SU-DHL-6 (cell line): ENCODE data around the gene BAIAP3.

Experiments used
- H2AFZ ChIP-seq: fragments of 200-600 bp; sonication (generic); 2 replicates; pipeline ENCODE4 v1.6.1; 2014; ENCODE audit warnings: low read depth, mild to moderate bottlenecking, moderate library complexity, mixed read lengths, antibody characterized with exemption, low read length; ENCODE audit not compliant: severe bottlenecking
- H3F3A ChIP-seq: fragments of 200-600 bp; shearing (Covaris generic); 2 replicates; pipeline ENCODE4 v1.6.0; 2016; ENCODE audit warnings: antibody characterized with exemption, mild to moderate bottlenecking; ENCODE audit not compliant: insufficient read depth
- H3K27ac ChIP-seq: fragments of 200-600 bp; sonication (generic); 2 replicates; pipeline ENCODE4 v1.5.1; 2016; ENCODE audit warnings: low read depth, mild to moderate bottlenecking, low read length, moderate library complexity, mixed read lengths
- H3K27me3 ChIP-seq: fragments of 200-600 bp; sonication (generic), shearing (Covaris generic); 2 replicates; pipeline ENCODE4 v1.6.0; 2014; ENCODE audit warnings: mild to moderate bottlenecking, low read length
- H3K36me3 ChIP-seq: fragments of 200-600 bp; sonication (generic); 2 replicates; pipeline ENCODE4 v1.6.1; 2014; ENCODE audit warnings: mild to moderate bottlenecking, low read length, mixed read lengths
- H3K4me2 ChIP-seq: fragments of 300-600, 200-600 bp; shearing (Covaris generic), sonication (generic); 2 replicates; pipeline ENCODE4 v1.6.0; 2014; ENCODE audit warnings: low read length, low read depth, mild to moderate bottlenecking; ENCODE audit not compliant: poor library complexity, severe bottlenecking
- H3K4me3 ChIP-seq: fragments of 200-600 bp; sonication (generic); 2 replicates; pipeline ENCODE4 v1.5.1; 2014; ENCODE audit warnings: antibody characterized with exemption, low read length, mild to moderate bottlenecking, mixed read lengths; ENCODE audit not compliant: insufficient read depth, poor library complexity, severe bottlenecking
- H3K79me2 ChIP-seq: fragments of 200-600 bp; sonication (generic); 2 replicates; pipeline ENCODE4 v1.6.1; 2014; ENCODE audit warnings: mild to moderate bottlenecking, low read length, moderate library complexity; ENCODE audit not compliant: insufficient read depth
- H3K9ac ChIP-seq: fragments of 200-600 bp; sonication (generic); 2 replicates; pipeline ENCODE4 v1.7.0; 2014; ENCODE audit warnings: mild to moderate bottlenecking, low read length
- H3K9me2 ChIP-seq: fragments of 200-600 bp; sonication (generic); replicated peaks from 2 replicates; pipeline ENCODE4 v1.6.1; 2014; ENCODE audit warnings: low read length; ENCODE audit not compliant: insufficient read depth
- H3K9me3 ChIP-seq: fragments of 200-600 bp; sonication (generic); 2 replicates; pipeline ENCODE4 v1.6.1; 2014; ENCODE audit warnings: low read length, mixed read lengths; ENCODE audit not compliant: insufficient read depth
- H4K20me1 ChIP-seq: fragments of 200-600 bp; sonication (generic); 2 replicates; pipeline ENCODE4 v1.6.1; 2014; ENCODE audit warnings: low read depth, mild to moderate bottlenecking, antibody characterized with exemption, low read length, moderate library complexity, mixed read lengths
- EZH2phosphoT487 ChIP-seq: fragments of 200-600 bp; sonication (generic), shearing (Covaris generic); conservative IDR thresholded peaks from 2 replicates; pipeline ENCODE4 v1.6.1; 2018; ENCODE audit warnings: mild to moderate bottlenecking, antibody characterized with exemption, low read length, moderate library complexity, mixed read lengths
- TF ChIP-seq, protein P1 (sequence below): fragments of 200-600 bp; sonication (generic); IDR thresholded peaks from one replicate; pipeline ENCODE4 v1.5.1; 2017; ENCODE audit warnings: antibody characterized with exemption, mild to moderate bottlenecking, low read length, moderate library complexity; ENCODE audit not compliant: insufficient read depth, poor library complexity, severe bottlenecking

Gene BAIAP3

DNA sequence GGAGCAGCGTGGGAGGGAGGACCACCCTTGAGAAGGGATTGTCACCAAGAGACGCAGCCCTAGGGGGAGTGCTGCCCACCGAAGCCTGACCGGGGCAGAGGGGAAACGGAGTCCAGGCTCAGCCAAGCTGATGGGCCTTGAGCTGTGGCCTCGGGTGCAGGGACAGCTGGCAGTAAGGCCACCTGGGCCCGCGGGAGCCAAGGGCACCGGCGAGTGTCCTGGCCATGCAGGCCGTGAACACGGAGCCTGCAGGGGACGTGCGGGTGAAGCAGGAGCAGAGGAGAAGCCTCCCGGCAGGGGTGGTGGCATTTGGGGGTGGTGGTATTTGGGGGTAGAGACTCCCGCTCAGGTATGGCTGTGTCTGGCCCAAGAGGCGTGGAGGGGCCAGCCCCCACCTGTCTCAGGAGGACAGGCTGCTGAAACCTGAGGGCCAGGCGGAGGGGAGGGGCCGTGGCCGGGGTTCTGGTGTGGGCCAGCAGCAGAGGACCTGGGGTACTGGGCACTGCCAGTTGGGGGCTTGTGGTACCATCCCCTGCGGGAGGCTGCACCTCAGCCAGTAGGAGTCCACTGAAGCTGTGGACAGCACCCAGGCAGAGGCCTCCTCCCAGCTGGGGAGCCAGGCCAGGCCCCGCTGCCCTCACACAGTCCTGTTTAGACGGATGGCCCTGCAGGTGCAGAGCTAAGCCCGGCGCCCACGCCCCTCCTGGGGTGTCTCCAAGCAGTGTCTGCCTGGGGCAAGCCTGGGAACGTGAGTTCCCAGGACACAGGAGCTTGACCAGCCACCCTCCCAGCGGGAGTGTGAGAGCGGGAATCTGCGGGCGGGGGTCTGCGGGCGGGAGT lies 22.8 kb downstream of the BAIAP3 start:
- no peaks in the 10 kb centered on the region for H4K20me1 ChIP-seq
- TF ChIP-seq, protein P1, sequence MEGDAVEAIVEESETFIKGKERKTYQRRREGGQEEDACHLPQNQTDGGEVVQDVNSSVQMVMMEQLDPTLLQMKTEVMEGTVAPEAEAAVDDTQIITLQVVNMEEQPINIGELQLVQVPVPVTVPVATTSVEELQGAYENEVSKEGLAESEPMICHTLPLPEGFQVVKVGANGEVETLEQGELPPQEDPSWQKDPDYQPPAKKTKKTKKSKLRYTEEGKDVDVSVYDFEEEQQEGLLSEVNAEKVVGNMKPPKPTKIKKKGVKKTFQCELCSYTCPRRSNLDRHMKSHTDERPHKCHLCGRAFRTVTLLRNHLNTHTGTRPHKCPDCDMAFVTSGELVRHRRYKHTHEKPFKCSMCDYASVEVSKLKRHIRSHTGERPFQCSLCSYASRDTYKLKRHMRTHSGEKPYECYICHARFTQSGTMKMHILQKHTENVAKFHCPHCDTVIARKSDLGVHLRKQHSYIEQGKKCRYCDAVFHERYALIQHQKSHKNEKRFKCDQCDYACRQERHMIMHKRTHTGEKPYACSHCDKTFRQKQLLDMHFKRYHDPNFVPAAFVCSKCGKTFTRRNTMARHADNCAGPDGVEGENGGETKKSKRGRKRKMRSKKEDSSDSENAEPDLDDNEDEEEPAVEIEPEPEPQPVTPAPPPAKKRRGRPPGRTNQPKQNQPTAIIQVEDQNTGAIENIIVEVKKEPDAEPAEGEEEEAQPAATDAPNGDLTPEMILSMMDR = no peak
- no peak for TF ChIP-seq EZH2phosphoT487
- no peaks in the 10 kb centered on the region for H3K9me3 ChIP-seq
- H3K79me2 ChIP-seq = peaks cover 37% of the 10 kb centered on the region
- no peak overlapping the region for H3K9ac ChIP-seq
- H3K4me3 ChIP-seq = no peak overlapping the region
- H3K27me3 ChIP-seq = no peaks in the 10 kb centered on the region
- H3K27ac ChIP-seq = no peak overlapping the region
- 0 out of 2 replicates have a peak, but pooled peaks cover 4% of the 10 kb centered on the region for H3F3A ChIP-seq
- H3K36me3 ChIP-seq = no peaks in the 10 kb centered on the region
- no peak overlapping the region for H2AFZ ChIP-seq
- H3K9me2 ChIP-seq = no peaks in the 10 kb centered on the region
- no peak overlapping the region for H3K4me2 ChIP-seq

DNA sequence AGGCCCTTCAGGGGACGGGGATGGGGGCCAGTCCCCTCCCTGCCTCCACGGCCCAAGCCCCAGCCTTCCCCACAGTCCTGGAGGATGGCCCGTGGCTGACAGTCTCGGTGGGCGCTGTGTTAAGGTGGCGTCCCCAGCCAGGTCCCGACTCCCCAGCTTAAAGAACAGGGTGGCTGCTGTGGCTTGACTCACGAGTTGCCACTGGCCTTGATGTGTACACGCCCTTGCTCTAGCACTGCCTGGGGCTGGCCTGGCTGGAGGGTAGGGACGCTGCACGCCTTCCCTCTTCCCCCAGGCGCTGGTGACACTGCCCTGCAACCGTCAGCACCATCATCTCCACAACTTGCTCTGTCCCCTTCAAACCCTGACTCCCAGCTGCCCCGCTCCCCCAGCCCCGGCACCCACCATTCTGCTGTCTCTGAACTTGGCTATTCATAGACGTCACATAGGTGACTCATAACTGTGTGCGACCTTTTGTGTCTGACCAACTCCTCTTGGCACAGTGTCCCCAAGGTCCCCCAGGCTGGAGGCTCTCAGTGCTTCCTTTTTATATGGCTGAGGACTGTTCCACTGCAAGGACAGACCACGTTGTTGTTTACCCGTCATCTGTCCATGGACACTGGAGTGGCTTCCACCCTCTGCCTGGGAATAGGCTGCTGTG lies 24.6 kb downstream of the BAIAP3 start:
- Histone ChIP-seq H2AFZ (no peak overlapping the region), H3K9me3 (no peaks in the 10 kb centered on the region), H3K79me2 (peaks cover 26% of the 10 kb centered on the region), H3K9me2 (no peaks in the 10 kb centered on the region), H3K4me3 (no peak overlapping the region), H3K36me3 (no peaks in the 10 kb centered on the region), H3K4me2 (no peak overlapping the region), H3K27ac (no peak overlapping the region), H3K9ac (no peak overlapping the region), H3K27me3 (no peaks in the 10 kb centered on the region), H4K20me1 (no peaks in the 10 kb centered on the region), H3F3A (0 out of 2 replicates have a peak, but pooled peaks cover 4% of the 10 kb centered on the region)
- TF ChIP-seq EZH2phosphoT487 = no peak
- TF ChIP-seq, protein P1 = no peak

DNA sequence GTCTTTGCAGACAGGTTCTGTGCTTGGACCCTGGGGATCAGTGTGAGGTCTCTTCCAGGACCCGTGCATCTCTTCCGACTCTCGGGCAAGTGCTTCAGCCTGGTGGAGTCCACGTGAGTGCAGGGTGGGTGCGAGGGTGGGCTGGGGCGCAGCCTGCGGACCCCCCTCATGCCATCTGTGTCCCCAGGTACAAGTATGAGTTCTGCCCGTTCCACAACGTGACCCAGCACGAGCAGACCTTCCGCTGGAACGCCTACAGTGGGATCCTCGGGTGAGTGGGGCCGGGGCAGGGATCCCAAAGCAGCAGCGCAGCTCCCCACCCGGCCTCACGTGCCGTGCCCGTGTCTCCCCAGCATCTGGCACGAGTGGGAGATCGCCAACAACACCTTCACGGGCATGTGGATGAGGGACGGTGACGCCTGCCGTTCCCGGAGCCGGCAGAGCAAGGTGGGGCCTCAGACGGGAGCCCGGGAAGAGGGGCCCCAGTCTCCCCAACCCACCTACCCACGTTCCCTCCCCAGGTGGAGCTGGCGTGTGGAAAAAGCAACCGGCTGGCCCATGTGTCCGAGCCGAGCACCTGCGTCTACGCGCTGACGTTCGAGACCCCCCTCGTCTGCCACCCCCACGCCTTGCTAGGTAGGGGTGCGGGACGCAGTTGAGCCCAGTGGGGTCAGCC lies 28.4 kb downstream of the BAIAP3 start:
- TF ChIP-seq EZH2phosphoT487 = no peak
- TF ChIP-seq, protein P1 = no peak

More for the DNA sequence above, 28.4 kb downstream of the BAIAP3 start:
- no peak overlapping the region for H3K4me3 ChIP-seq
- H3K9me3 ChIP-seq = no peaks in the 10 kb centered on the region
- no peak overlapping the region for H3K4me2 ChIP-seq
- no peaks in the 10 kb centered on the region for H3K27me3 ChIP-seq
- no peak overlapping the region for H3K27ac ChIP-seq
- H3K9me2 ChIP-seq = no peaks in the 10 kb centered on the region
- H3K36me3 ChIP-seq = no peaks in the 10 kb centered on the region
- H3K79me2 ChIP-seq = no peaks in the 10 kb centered on the region
- H3F3A ChIP-seq = peaks cover 4% of the 10 kb centered on the region; the same call in 1 of the 2 replicates
- H2AFZ ChIP-seq = no peak overlapping the region
- no peak overlapping the region for H3K9ac ChIP-seq
- H4K20me1 ChIP-seq = no peaks in the 10 kb centered on the region
